ENCODE results near the gene DNAL1. TPM values are rescaled to one million over a fixed set of nuclear protein-coding genes. Genes with fewer than 3 reads are reported as not detected.

The DNAL1 gene
- polyA plus RNA-seq, 1 donor (not counting 4 experiments of a cell fraction or from before 2014, with no cell fraction given): 8.4 TPM

GRCh38 chr14:73719361-73719760, 74.6 kb downstream of the DNAL1 start:
- H4K20me1 ChIP-seq (ENCODE audit: control insufficient read depth, extremely low read depth, insufficient read depth, low read length): peaks cover 3% of the 10 kb centered on the region
- H3K27ac ChIP-seq (ENCODE audit: control insufficient read depth, insufficient read depth, low read length): no peak overlapping the region
- H3K9me3 ChIP-seq (ENCODE audit: control insufficient read depth, low read depth, low read length): no peaks in the 10 kb centered on the region
- H2AFZ ChIP-seq (ENCODE audit: control insufficient read depth, low read length): no peak overlapping the region
- peaks cover 34 to 63% of the 10 kb centered on the region in 2 experiments for H3K36me3 ChIP-seq (ENCODE audit: control insufficient read depth in 2 of 2, extremely low read depth in 1 of 2, insufficient read depth in 2 of 2, low read length in 2 of 2)
- no peak overlapping the region for H3K4me2 ChIP-seq (ENCODE audit: control insufficient read depth, extremely low read depth, insufficient read depth, low read depth, low read length)
- H3K9me1 ChIP-seq (ENCODE audit: control insufficient read depth, extremely low read depth, insufficient read depth, low read length): no peaks in the 10 kb centered on the region
- H3K4me1 ChIP-seq (ENCODE audit: control insufficient read depth, extremely low read depth, insufficient read depth, low read length): peaks cover 6% of the 10 kb centered on the region
- no peak overlapping the region for H3K9ac ChIP-seq (ENCODE audit: control insufficient read depth, extremely low read depth, insufficient read depth, low read length)
- no peak overlapping the region for H3K4me3 ChIP-seq (ENCODE audit: control insufficient read depth in 2 of 3, extremely low read depth in 1 of 3, insufficient read depth in 2 of 3, low read depth in 1 of 3, low read length in 3 of 3)
- no peaks in the 10 kb centered on the region for H3K27me3 ChIP-seq (ENCODE audit: control insufficient read depth, extremely low read depth, insufficient read depth, low read length)
- DNase-seq (ENCODE audit: low read depth, low spot score) (no peak), FAIRE-seq (no peak)
- no peaks in the 10 kb centered on the region for H3K79me2 ChIP-seq (ENCODE audit: control insufficient read depth, insufficient read depth, low read length)
- dilution Hi-C loops (cut with MboI; ENCODE audit: extremely low pct_ligation_motif_present, low sequenced_read_pairs): no loop called here
- no peak for TF ChIP-seq CTCF (optimal IDR thresholded peaks at IDR 0.05 in 1 of 3, IDR thresholded peaks at IDR 0.05 in 1 of 3, conservative IDR thresholded peaks at IDR 0.05 in 1 of 3; ENCODE audit: extremely low read depth in 1 of 3, insufficient read depth in 2 of 3, low read length in 3 of 3)
- TF ChIP-seq EZH2 (IDR thresholded peaks at IDR 0.05; ENCODE audit: low read length): no peak

GRCh38 chr14:73719791-73720190, 75.0 kb downstream of the DNAL1 start:
- TF ChIP-seq CTCF (optimal IDR thresholded peaks at IDR 0.05 in 1 of 3, IDR thresholded peaks at IDR 0.05 in 1 of 3, conservative IDR thresholded peaks at IDR 0.05 in 1 of 3; ENCODE audit: extremely low read depth in 1 of 3, insufficient read depth in 2 of 3, low read length in 3 of 3): no peak
- TF ChIP-seq EZH2 (IDR thresholded peaks at IDR 0.05; ENCODE audit: low read length): no peak
- dilution Hi-C loops (cut with MboI; ENCODE audit: extremely low pct_ligation_motif_present, low sequenced_read_pairs): no loop called here

More at GRCh38 chr14:73719791-73720190, 75.0 kb downstream of the DNAL1 start:
- no peak for DNase-seq (ENCODE audit: low read depth, low spot score)
- Histone ChIP-seq H3K4me2 (ENCODE audit: control insufficient read depth, extremely low read depth, insufficient read depth, low read depth, low read length) (no peak overlapping the region), H3K36me3 (ENCODE audit: control insufficient read depth in 2 of 2, extremely low read depth in 1 of 2, insufficient read depth in 2 of 2, low read length in 2 of 2) (peaks cover 37 to 67% of the 10 kb centered on the region in 2 experiments), H3K9me3 (ENCODE audit: control insufficient read depth, low read depth, low read length) (no peaks in the 10 kb centered on the region), H3K9me1 (ENCODE audit: control insufficient read depth, extremely low read depth, insufficient read depth, low read length) (no peaks in the 10 kb centered on the region), H3K4me3 (ENCODE audit: control insufficient read depth in 2 of 3, extremely low read depth in 1 of 3, insufficient read depth in 2 of 3, low read depth in 1 of 3, low read length in 3 of 3) (no peak overlapping the region), H3K4me1 (ENCODE audit: control insufficient read depth, extremely low read depth, insufficient read depth, low read length) (peaks cover 10% of the 10 kb centered on the region), H4K20me1 (ENCODE audit: control insufficient read depth, extremely low read depth, insufficient read depth, low read length) (no peaks in the 10 kb centered on the region), H2AFZ (ENCODE audit: control insufficient read depth, low read length) (no peak overlapping the region), H3K79me2 (ENCODE audit: control insufficient read depth, insufficient read depth, low read length) (no peaks in the 10 kb centered on the region), H3K27ac (ENCODE audit: control insufficient read depth, insufficient read depth, low read length) (no peak overlapping the region), H3K9ac (ENCODE audit: control insufficient read depth, extremely low read depth, insufficient read depth, low read length) (no peak overlapping the region), H3K27me3 (ENCODE audit: control insufficient read depth, extremely low read depth, insufficient read depth, low read length) (no peaks in the 10 kb centered on the region)
- FAIRE-seq: no peak

Data from keratinocyte (primary cell).